ENCODE measurements around the gene SCNN1A.
"Not testable (repeated sequence)": the region's sequence is repeated elsewhere in the genome, so short reads cannot be mapped to it uniquely, and the experiment has no call there.

GRCh38 chr12:6344101-6344660, 31.2 kb downstream of the SCNN1A start:
- TF ChIP-seq SUZ12 (IDR thresholded peaks at IDR 0.05; ENCODE audit: extremely low read depth, insufficient read depth, insufficient read length); ZNF274 (IDR thresholded peaks at IDR 0.05; ENCODE audit: low read depth, low read length); YY1 (IDR thresholded peaks at IDR 0.05; ENCODE audit: insufficient read depth, insufficient read length): not testable (repeated sequence)

Data from NT2/D1 (cell line).